ENCODE measurements around the gene SF1. TPM values are rescaled to one million over a fixed set of nuclear protein-coding genes. Genes with fewer than 3 reads are reported as not detected.

The SF1 gene
- total RNA-seq, 3 donors from 2014 or later (not counting 1 experiment from before 2014, with no cell fraction given): 841 to 864 (median 845) TPM

- H3K36me3 Mint-ChIP-seq: no peaks in the 10 kb centered on the region
- no peaks in the 10 kb centered on the region for H3K9me3 Mint-ChIP-seq
- ATAC-seq (no peak), DNase-seq (no peak)
- peaks cover 13% of the 10 kb centered on the region for H3K4me1 ChIP-seq (ENCODE audit: control insufficient read depth, insufficient read depth, low read length)
- H3K27me3 Mint-ChIP-seq (ENCODE audit: low read depth in 2 of 2): no peaks in the 10 kb centered on the region
- H3K27ac Mint-ChIP-seq: no peak overlapping the region
- intact Hi-C loops (cut with micrococcal nuclease): loop anchor here (5.0 kb wide), 1 partner anchor 72 kb away; the partner anchor contains the start of gene RASGRP2
- H3K27me3 ChIP-seq (ENCODE audit: control insufficient read depth, insufficient read depth, low read length): no peaks in the 10 kb centered on the region
- no peaks in the 10 kb centered on the region for H3K36me3 ChIP-seq (ENCODE audit: control insufficient read depth, insufficient read depth, low read length)
- no peak overlapping the region for H3K4me3 Mint-ChIP-seq
- H3K4me1 Mint-ChIP-seq: peaks cover 11 to 13% of the 10 kb centered on the region in 2 donors
- WGBS (ENCODE audit: insufficient coverage): 64% methylated on average over 7 of the region's 7 CpGs
- no peak overlapping the region for H3K27ac ChIP-seq (ENCODE audit: low read length)
- no peaks in the 10 kb centered on the region for H3K9me3 ChIP-seq (ENCODE audit: control insufficient read depth, insufficient read depth, low read length)
- no peak overlapping the region for H3K4me3 ChIP-seq (ENCODE audit: low read length)
- no peak for TF ChIP-seq CTCF (IDR thresholded peaks at IDR 0.05)
These were observed 36.4 kb upstream of the SF1 start for GRCh38 chr11:64814712-64815187.

GRCh38 chr11:64813826-64814225 is 35.5 kb upstream of the SF1 start:
- TF ChIP-seq CTCF (IDR thresholded peaks at IDR 0.05): no peak
- Histone ChIP-seq H3K9me3 (ENCODE audit: control insufficient read depth, insufficient read depth, low read length) (no peaks in the 10 kb centered on the region), H3K27ac (ENCODE audit: low read length) (no peak overlapping the region), H3K27me3 (ENCODE audit: control insufficient read depth, insufficient read depth, low read length) (no peaks in the 10 kb centered on the region), H3K4me1 (ENCODE audit: control insufficient read depth, insufficient read depth, low read length) (peaks cover 23% of the 10 kb centered on the region), H3K4me3 (ENCODE audit: low read length) (no peak overlapping the region), H3K36me3 (ENCODE audit: control insufficient read depth, insufficient read depth, low read length) (no peaks in the 10 kb centered on the region)
- no peaks in the 10 kb centered on the region for H3K36me3 Mint-ChIP-seq
- no peak overlapping the region for H3K27ac Mint-ChIP-seq
- no peaks in the 10 kb centered on the region for H3K9me3 Mint-ChIP-seq
- no peak overlapping the region for H3K4me3 Mint-ChIP-seq
- no peak for ATAC-seq
- no peak for DNase-seq
- intact Hi-C loops (cut with micrococcal nuclease): loop anchor here (5.0 kb wide), 1 partner anchor 72 kb away; the partner anchor contains the start of gene RASGRP2
- WGBS (ENCODE audit: insufficient coverage): 97% methylated on average over 5 of the region's 5 CpGs
- H3K4me1 Mint-ChIP-seq: peaks cover 17 to 19% of the 10 kb centered on the region in 2 donors
- no peaks in the 10 kb centered on the region for H3K27me3 Mint-ChIP-seq (ENCODE audit: low read depth in 2 of 2)

- peaks cover 6% of the 10 kb centered on the region for H3K36me3 ChIP-seq (ENCODE audit: control insufficient read depth, insufficient read depth, low read length)
- peak; percentile 73 to 83 (median 76) for ATAC-seq
- peak overlapping the region; percentile 89 for H3K4me3 ChIP-seq (ENCODE audit: low read length)
- 25% methylated on average over 10 of the region's 17 CpGs for WGBS (ENCODE audit: insufficient coverage)
- intact Hi-C loops (cut with micrococcal nuclease): loop anchor here (5.0 kb wide), 1 partner anchor 69 kb away; the partner anchor contains the start of gene RASGRP2
- Mint-ChIP-seq H3K4me3 (peak overlapping the region; percentile 96), H3K27me3 (ENCODE audit: low read depth in 2 of 2) (no peaks in the 10 kb centered on the region), H3K36me3 (no peaks in the 10 kb centered on the region), H3K9me3 (no peaks in the 10 kb centered on the region), H3K4me1 (peaks cover 17 to 26% of the 10 kb centered on the region in 2 donors), H3K27ac (peak overlapping the region; percentile 95 to 96)
- no peaks in the 10 kb centered on the region for H3K9me3 ChIP-seq (ENCODE audit: control insufficient read depth, insufficient read depth, low read length)
- DNase-seq: peak; percentile 52 to 76
- no peak for TF ChIP-seq CTCF (IDR thresholded peaks at IDR 0.05)
- H3K27ac ChIP-seq (ENCODE audit: low read length): peak overlapping the region; percentile 93
- H3K27me3 ChIP-seq (ENCODE audit: control insufficient read depth, insufficient read depth, low read length): no peaks in the 10 kb centered on the region
- peaks cover 23% of the 10 kb centered on the region for H3K4me1 ChIP-seq (ENCODE audit: control insufficient read depth, insufficient read depth, low read length)
These were observed 32.5 kb upstream of the SF1 start for GRCh38 chr11:64810891-64811272.
